Spleen (tissue), 11 donors: ENCODE results near the gene UBAC1. TPM values are rescaled to one million over a fixed set of nuclear protein-coding genes. Genes with fewer than 3 reads are reported as not detected.

Experiments used
- DNase-seq: peaks from one replicate; pipeline ENCODE4 v3.0.0-alpha.2; 2020
- H3K27ac ChIP-seq, 8 donors: fragments of 200-600 bp; sonication (generic) in 7 of 8; 1 replicate in 4 of 8; 2 replicates in 4 of 8; pipeline versions ENCODE4 v1.5.0 to v1.8.0; 2016 to 2021; ENCODE audit warnings: inconsistent platforms in 4 of 8, mild to moderate bottlenecking in 4 of 8, moderate library complexity in 1 of 8
- H3K27me3 ChIP-seq, 7 donors: fragments of 200-600 bp; sonication (generic) in 6 of 7; replicated peaks in 1 of 7; 1 replicate in 4 of 7; 2 replicates in 3 of 7; pipeline versions ENCODE4 v1.5.0 to v1.8.0; 2016 to 2021; ENCODE audit warnings: inconsistent platforms in 3 of 7, mild to moderate bottlenecking in 1 of 7
- H3K36me3 ChIP-seq, 6 donors: fragments of 200-600 bp; sonication (generic) in 5 of 6; 1 replicate in 4 of 6; 2 replicates in 2 of 6; pipeline versions ENCODE4 v1.5.0 to v1.8.0; 2016 to 2021; ENCODE audit warnings: inconsistent platforms in 2 of 6
- H3K4me1 ChIP-seq, 6 donors: fragments of 200-600 bp; sonication (generic) in 5 of 6; 1 replicate in 3 of 6; 2 replicates in 3 of 6; pipeline versions ENCODE4 v1.5.0 to v1.8.0; 2016 to 2021; ENCODE audit warnings: inconsistent platforms in 3 of 6
- H3K4me3 ChIP-seq, 8 donors: fragments of 200-600 bp; sonication (generic) in 7 of 8; 1 replicate in 4 of 8; 2 replicates in 4 of 8; pipeline versions ENCODE4 v1.5.0 to v1.8.0; 2016 to 2021; ENCODE audit warnings: inconsistent platforms in 4 of 8, mild to moderate bottlenecking in 4 of 8, moderate library complexity in 2 of 8
- H3K9me3 ChIP-seq, 8 donors: fragments of 200-600 bp; sonication (generic) in 7 of 8; 1 replicate in 4 of 8; 2 replicates in 4 of 8; pipeline versions ENCODE4 v1.5.0 to v1.8.0; 2016 to 2021; ENCODE audit warnings: inconsistent platforms in 4 of 8
- CTCF ChIP-seq, 11 experiments: fragments of 200-600 bp in 7 of 11; fragments of 450-650 bp in 4 of 11; sonication (generic) in 4 of 11; IDR thresholded peaks in 8 of 11; conservative IDR thresholded peaks in 3 of 11; 1 replicate in 7 of 11; 2 replicates in 4 of 11; pipeline versions ENCODE4 v1.4.0 to v1.8.0; 2016 to 2021; ENCODE audit warnings: antibody characterized with exemption in 11 of 11, inconsistent platforms in 4 of 11, mild to moderate bottlenecking in 1 of 11
- POLR2A ChIP-seq, 3 donors: fragments of 450-650 bp; IDR thresholded peaks; one replicate each; pipeline ENCODE4 v1.5.1; 2017; ENCODE audit warnings: antibody characterized with exemption in 3 of 3, mild to moderate bottlenecking in 1 of 3
- POLR2AphosphoS5 ChIP-seq, 3 donors: sonication (generic); formaldehyde crosslinking; IDR thresholded peaks; one replicate each; pipeline ENCODE4 v1.5.1; 2017; ENCODE audit warnings: antibody characterized with exemption in 3 of 3
- WGBS, 5 donors: extraction: QIAGEN DNeasy Blood & Tissue Kit in 3 of 5; methylation state at CpG; one replicate each; pipeline versions ENCODE4 v1.1.5 to v1.1.7; 2013 to 2018; 5-methylcytosine and 5-hydroxymethylcytosine counted together
- intact Hi-C: fragments of 100-400 bp; cut with DNase I; formaldehyde crosslinking; loops from one replicate; pipeline ENCODE4 v1.15.0; 2023; ENCODE audit warnings: low total_unique reads
- polyA plus RNA-seq, 3 donors: library from polyadenylated mRNA; stranded (reverse); fragments of 200-250 nt; gene quantifications; one replicate each; pipeline ENCODE4 v1.2.1, GENCODE V29; 2013
- total RNA-seq, 7 donors: library from RNA; depleted of rRNA in 3 of 7; stranded (reverse); fragments of >200 nt in 3 of 7; fragmentation: NEBNext Ultra II Directional in 4 of 7; extraction: Animal tissue kit (Norgen Biotek cat#: 25700) in 4 of 7; gene quantifications; one replicate each; pipeline versions ENCODE4 v1.1.0 to v1.2.1, GENCODE V29; 2016 to 2021
- donor health status: healthy with polysubstance abuse.
- donor health status: DM: no; HTN: no; CAD: no; lungs with moderate emphysema.
- donor health status: DM: no; HTN: no; CAD: no.
- donor health status: Bipolar disorder and iron deficiency.
- donor health status: healthy.
- donor health status: DM: no; HTN: no; CAD: no.
- donor health status: DM: yes; HTN: yes; CAD: no.

UBAC1 gene
- total and polyA plus RNA-seq, 10 donors, result 28.0 to 45.8 (median 34.5) TPM

GRCh38 chr9:135965124-135965756, 4.1 kb upstream of the UBAC1 start:
- DNase-seq, result no peak
- intact Hi-C loops, result no loop called here

GRCh38 chr9:135963938-135964337, 2.8 kb upstream of the UBAC1 start:
- 70 to 77% (median 73%) methylated on average over 10 of the region's 10 CpGs for WGBS, 5 donors
- DNase-seq, result no peak
- Histone ChIP-seq H3K27ac (no peak overlapping the region), H3K4me3 (no peak overlapping the region), H3K4me1 (peaks cover 21 to 62% (median 42%) of the 10 kb centered on the region in 6 donors), H3K9me3 (no peaks in the 10 kb centered on the region), H3K27me3 (peaks cover 0 to 17% (median 0%) of the 10 kb centered on the region in 7 donors), H3K36me3 (no peaks in the 10 kb centered on the region)
- intact Hi-C loops, result loop anchor here (5.0 kb wide), 1 partner anchor 57 kb away; the partner anchor contains the start of gene CAMSAP1
- TF ChIP-seq POLR2AphosphoS5 (IDR thresholded peaks at IDR 0.05), result no peak
- no peak for TF ChIP-seq CTCF (IDR thresholded peaks at IDR 0.05 in 8 of 11, conservative IDR thresholded peaks at IDR 0.05 in 3 of 11)
- TF ChIP-seq POLR2A (IDR thresholded peaks at IDR 0.05), result no peak

More at GRCh38 chr9:135965124-135965756, 4.1 kb upstream of the UBAC1 start:
- no peak overlapping the region for H3K27ac ChIP-seq
- H3K4me3 ChIP-seq, result no peak overlapping the region
- no peaks in the 10 kb centered on the region for H3K9me3 ChIP-seq
- 75 to 84% (median 78%) methylated on average over 8 to 11 of the region's 11 CpGs for WGBS, 5 donors
- TF ChIP-seq CTCF (IDR thresholded peaks at IDR 0.05 in 8 of 11, conservative IDR thresholded peaks at IDR 0.05 in 3 of 11) (no peak), POLR2AphosphoS5 (IDR thresholded peaks at IDR 0.05) (no peak), POLR2A (IDR thresholded peaks at IDR 0.05) (no peak)
- H3K4me1 ChIP-seq, result peaks cover 13 to 61% (median 40%) of the 10 kb centered on the region in 6 donors
- H3K27me3 ChIP-seq, result peaks cover 0 to 17% (median 0%) of the 10 kb centered on the region in 7 donors
- no peaks in the 10 kb centered on the region for H3K36me3 ChIP-seq

GRCh38 chr9:135963338-135963737, 2.2 kb upstream of the UBAC1 start:
- Histone ChIP-seq H3K9me3 (no peaks in the 10 kb centered on the region), H3K36me3 (peaks cover 0 to 2% (median 0%) of the 10 kb centered on the region in 6 donors), H3K4me3 (no peak overlapping the region), H3K27ac (no peak overlapping the region), H3K4me1 (peaks cover 15 to 62% (median 42%) of the 10 kb centered on the region in 6 donors), H3K27me3 (peaks cover 0 to 17% (median 0%) of the 10 kb centered on the region in 7 donors)
- DNase-seq, result no peak
- 82 to 96% (median 89%) methylated on average over 8 of the region's 8 CpGs for WGBS, 5 donors
- intact Hi-C loops, result loop anchor here (5.0 kb wide), 1 partner anchor 56 kb away; the partner anchor contains the start of gene CAMSAP1
- TF ChIP-seq POLR2AphosphoS5 (IDR thresholded peaks at IDR 0.05) (no peak), CTCF (IDR thresholded peaks at IDR 0.05 in 8 of 11, conservative IDR thresholded peaks at IDR 0.05 in 3 of 11) (no peak), POLR2A (IDR thresholded peaks at IDR 0.05) (no peak)

- Histone ChIP-seq H3K36me3 (peaks cover 0 to 3% (median 0%) of the 10 kb centered on the region in 6 donors), H3K4me1 (peaks cover 11 to 62% (median 40%) of the 10 kb centered on the region in 6 donors), H3K9me3 (no peaks in the 10 kb centered on the region), H3K27ac (no peak overlapping the region), H3K4me3 (no peak overlapping the region), H3K27me3 (peaks cover 0 to 17% (median 0%) of the 10 kb centered on the region in 7 donors)
- no peak for DNase-seq
- 36 to 56% (median 39%) methylated on average over 11 of the region's 11 CpGs for WGBS, 5 donors
- intact Hi-C loops, result loop anchor here (5.0 kb wide), 1 partner anchor 56 kb away; the partner anchor contains the start of gene CAMSAP1
- no peak for TF ChIP-seq POLR2A (IDR thresholded peaks at IDR 0.05)
- no peak for TF ChIP-seq CTCF (IDR thresholded peaks at IDR 0.05 in 8 of 11, conservative IDR thresholded peaks at IDR 0.05 in 3 of 11)
These were observed 1.6 kb upstream of the UBAC1 start for GRCh38 chr9:135962696-135963307.
